Coronary artery (tissue), 2 donors: ENCODE results near the gene KCNH1.

Source experiments
- DNase-seq: peaks from one replicate; pipeline ENCODE4 v3.0.0-alpha.2; 2017; ENCODE audit warnings: low spot score
- H3K27ac ChIP-seq, 2 donors: fragments of 200-600 bp; sonication (generic); one replicate each; pipeline ENCODE4 v1.5.1; 2016 to 2019
- H3K4me3 ChIP-seq: fragments of 200-600 bp; sonication (generic); 2 replicates; pipeline ENCODE4 v1.5.1; 2016; ENCODE audit warnings: mild to moderate bottlenecking, moderate library complexity
- CTCF ChIP-seq: fragments of 200-600 bp; sonication (generic); IDR thresholded peaks from one replicate; pipeline ENCODE4 v1.5.1; 2019; ENCODE audit warnings: antibody characterized with exemption

The KCNH1 gene

GRCh38 chr1:210687582-210688279, 446.2 kb downstream of the KCNH1 start:
- no peak for DNase-seq
- no peak for TF ChIP-seq CTCF
- no peak overlapping the region for H3K27ac ChIP-seq
- no peak overlapping the region for H3K4me3 ChIP-seq

- Histone ChIP-seq H3K27ac (no peak overlapping the region), H3K4me3 (no peak overlapping the region)
- no peak for DNase-seq
- TF ChIP-seq CTCF, result no peak
Measured at GRCh38 chr1:210686841-210687240, 447.1 kb downstream of the KCNH1 start.

GRCh38 chr1:210685295-210685650, 448.7 kb downstream of the KCNH1 start:
- no peak overlapping the region for H3K27ac ChIP-seq
- TF ChIP-seq CTCF, result no peak
- DNase-seq, result no peak
- H3K4me3 ChIP-seq, result no peak overlapping the region

DNA sequence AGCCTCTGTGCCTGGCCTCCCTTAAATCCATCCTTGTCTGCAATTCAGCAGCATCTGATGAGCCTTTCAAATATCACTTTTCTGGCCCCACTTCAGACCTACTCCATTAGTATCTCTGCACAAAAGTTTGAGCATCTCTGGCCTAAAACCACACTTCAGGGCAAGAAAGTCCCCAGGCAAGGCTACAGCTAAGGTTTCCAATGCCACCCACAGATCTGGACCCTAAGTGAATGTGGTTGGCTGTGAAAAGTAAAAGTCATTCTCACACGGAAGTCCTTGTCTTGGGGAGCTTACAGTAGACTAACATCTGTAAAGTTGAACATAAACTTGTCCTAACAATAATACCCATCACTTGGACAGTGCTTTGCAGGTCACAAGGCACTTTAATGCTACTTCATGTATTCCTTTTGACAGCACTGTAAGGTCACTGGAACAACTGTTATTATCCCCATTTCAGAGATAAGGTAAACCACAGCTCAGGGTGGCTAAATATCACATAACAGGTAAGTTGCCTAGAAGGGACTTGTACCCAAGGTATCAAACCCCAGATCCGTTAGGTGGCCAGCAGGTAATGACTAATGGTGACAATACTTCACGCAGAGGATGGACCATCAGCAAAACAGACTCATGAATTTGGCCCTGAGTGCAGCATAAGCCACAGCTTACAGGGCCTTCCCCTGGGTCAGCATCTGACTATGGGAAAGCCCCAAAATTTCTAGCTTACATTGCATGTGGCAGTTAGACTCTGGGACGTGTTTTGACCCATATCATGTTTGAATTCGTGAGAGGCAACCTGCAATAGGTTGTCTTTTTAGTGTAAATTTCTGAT, 449.3 kb downstream of the KCNH1 start:
- no peak for TF ChIP-seq CTCF

DNA sequence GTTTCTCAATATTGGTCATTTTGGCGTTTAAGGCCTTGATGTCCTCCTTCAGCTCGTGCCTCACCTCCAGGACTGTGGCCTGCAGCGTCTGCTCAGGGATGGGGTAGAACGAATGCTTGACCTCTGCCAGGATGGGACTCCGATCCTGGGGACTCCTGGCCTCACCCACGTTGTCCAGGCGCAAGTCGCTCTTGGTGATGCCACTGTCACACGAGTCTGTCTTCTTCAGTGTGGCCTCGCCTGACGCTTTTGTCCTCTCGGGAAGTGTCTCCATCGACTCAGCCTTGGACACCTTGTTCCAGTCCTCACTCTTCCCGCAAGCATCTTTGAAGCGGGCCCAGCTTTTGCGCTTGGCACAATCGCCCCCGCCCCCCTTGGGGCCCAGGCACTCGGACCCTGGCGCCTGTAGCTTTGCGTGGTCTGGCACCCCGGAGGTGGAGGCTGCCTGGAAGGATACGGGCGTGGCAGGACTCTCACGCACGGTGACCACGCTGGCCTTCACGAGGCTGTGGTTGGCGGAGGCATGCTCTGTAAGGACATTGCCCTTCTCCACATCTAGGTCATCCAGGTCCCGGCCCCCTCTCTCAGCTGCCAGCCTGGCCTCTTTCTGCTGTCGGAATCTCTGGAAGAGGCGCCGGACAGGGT, 450.4 kb downstream of the KCNH1 start:
- peak; percentile 62 for DNase-seq
- Histone ChIP-seq H3K27ac (no peak overlapping the region), H3K4me3 (no peak overlapping the region)
- TF ChIP-seq CTCF, result no peak

More for the DNA sequence above, 449.3 kb downstream of the KCNH1 start:
- no peak for DNase-seq
- Histone ChIP-seq H3K27ac (no peak overlapping the region), H3K4me3 (no peak overlapping the region)

DNA sequence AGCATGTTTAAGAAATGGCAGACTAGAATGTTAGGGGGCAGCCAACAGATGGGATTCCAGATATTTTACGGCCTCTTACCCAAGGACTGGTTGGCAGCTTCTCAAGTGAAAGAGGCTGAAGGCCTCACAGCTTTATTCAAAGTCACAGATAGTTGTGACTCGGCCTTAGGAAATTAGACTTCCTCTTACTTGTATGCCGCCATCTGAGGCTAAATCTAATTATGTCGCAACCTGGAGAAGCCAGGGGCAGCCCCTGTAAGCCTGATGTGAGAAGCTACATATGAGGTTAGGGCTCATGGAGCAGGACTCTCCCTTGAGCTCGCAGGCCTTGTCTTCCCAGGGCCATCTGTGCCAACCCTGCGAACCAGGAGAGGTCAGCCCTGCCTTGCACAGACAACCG, 452.8 kb downstream of the KCNH1 start:
- Histone ChIP-seq H3K27ac (no peak overlapping the region), H3K4me3 (no peak overlapping the region)
- TF ChIP-seq CTCF, result no peak
- DNase-seq, result no peak
